CD4-positive, alpha-beta T cell treated with Interleukin-17A for 4 hours (primary cell): ENCODE data around the gene PBX2.

Experiments
- DNase-seq: peaks from one replicate; pipeline ENCODE4 v3.0.0-alpha.2; 2020; ENCODE audit warnings: mixed read lengths

PBX2 gene

DNA sequence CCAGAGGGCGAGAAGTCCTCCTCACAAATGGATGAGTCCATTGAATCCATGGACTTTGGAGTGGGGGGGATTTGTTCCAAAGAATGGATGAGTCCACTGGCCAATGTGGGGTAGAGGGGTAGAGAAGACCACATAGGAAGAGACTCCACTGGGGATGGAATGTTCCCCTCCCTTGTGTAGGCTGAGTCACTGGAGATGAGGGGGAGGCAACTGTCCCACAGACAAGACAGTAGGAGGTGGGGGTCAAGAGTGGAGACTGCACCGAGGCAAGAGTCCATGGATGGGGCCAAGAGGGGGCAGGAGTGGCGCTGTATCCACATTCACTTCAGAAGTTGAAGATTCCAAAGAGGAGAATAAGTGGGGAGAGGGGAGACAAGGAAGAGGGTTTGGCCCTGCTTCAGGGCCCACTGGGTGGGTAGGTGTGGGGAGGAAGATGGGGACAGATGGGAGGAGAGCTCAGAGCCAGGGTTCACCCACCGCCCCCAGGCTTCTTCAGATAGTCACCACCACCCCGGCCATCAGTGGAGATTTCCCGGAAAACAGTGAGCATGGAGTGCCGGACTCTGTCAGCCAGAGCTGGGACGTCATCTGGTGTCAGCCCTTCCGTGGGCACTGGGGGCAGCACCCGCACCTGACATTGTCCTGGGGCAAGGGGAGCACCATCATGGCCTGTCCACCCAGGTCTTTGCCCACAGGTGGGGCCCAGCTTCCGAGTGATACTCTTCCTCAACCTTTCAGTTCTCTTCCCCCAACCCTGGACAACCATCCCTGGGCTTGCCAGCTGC is 21.0 kb downstream of the PBX2 start:
- DNase-seq, result no peak

GRCh38 chr6:32168350-32168749 is 21.7 kb downstream of the PBX2 start:
- no peak for DNase-seq

GRCh38 chr6:32167761-32168262 is 22.2 kb downstream of the PBX2 start:
- no peak for DNase-seq

DNA sequence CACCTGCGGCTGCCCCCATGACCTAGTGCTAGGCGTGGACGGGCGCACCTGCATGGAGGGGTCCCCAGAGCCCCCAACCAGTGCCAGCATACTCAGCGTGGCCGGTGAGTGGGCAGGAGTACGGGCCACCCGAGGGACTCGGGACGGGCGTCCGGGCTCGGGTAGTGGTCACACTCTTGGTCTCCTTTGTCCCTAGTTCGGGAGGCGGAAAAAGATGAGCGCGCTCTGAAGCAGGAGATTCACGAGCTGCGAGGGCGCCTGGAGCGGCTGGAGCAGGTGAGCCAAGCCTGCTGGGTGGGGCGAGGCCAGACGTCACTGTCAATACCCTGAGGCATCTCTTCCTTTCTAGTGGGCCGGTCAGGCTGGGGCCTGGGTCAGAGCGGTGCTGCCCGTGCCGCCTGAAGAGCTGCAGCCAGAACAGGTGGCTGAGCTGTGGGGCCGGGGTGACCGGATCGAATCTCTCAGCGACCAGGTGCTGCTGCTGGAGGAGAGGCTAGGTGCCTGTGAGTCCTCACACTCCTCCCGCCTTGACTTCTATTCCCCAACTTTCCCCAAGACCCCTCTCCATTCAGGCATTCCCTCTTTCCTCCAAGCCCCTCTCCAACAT is 22.7 kb downstream of the PBX2 start:
- no peak for DNase-seq

GRCh38 chr6:32166411-32167061 is 23.5 kb downstream of the PBX2 start:
- DNase-seq, result no peak

GRCh38 chr6:32164295-32164694 is 25.7 kb downstream of the PBX2 start, which contains the start of gene EGFL8:
EGFL8 (plus strand) TSS chr6:32164595; CDS start chr6:32166166, 1,571 bp downstream.
- no peak for DNase-seq

GRCh38 chr6:32163559-32164258 is 26.3 kb downstream of the PBX2 start:
- DNase-seq, result no peak

GRCh38 chr6:32158052-32158451 is 31.9 kb downstream of the PBX2 start:
- DNase-seq, result no peak

DNA sequence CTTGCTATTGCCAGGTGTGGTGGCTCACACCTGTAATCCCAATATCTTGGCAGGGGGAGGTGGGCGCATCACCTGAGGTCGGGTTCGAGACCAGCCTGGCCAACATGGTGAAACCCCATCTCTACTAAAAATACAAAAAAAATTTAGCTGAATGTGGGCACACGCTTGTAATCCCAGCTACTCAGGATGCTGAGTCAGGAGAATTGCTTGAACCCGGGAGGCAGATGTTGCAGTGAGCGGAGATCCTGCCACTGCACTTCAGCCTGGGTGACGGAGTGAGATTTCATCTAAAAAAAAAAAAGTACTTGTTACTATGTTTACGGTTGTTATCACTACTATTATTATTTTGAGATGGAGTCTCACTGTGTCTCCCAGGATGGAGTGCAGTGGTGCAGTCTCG is 33.1 kb downstream of the PBX2 start:
- no peak for DNase-seq

- peak; percentile 76 for DNase-seq
These were observed 35.4 kb downstream of the PBX2 start for GRCh38 chr6:32154514-32155161.

GRCh38 chr6:32153564-32154513 is 36.2 kb downstream of the PBX2 start, which contains the start of gene PPT2:
PPT2 (plus strand) TSS chr6:32154141; CDS start chr6:32154595, 454 bp downstream.
- DNase-seq, result peak; percentile 75

DNA sequence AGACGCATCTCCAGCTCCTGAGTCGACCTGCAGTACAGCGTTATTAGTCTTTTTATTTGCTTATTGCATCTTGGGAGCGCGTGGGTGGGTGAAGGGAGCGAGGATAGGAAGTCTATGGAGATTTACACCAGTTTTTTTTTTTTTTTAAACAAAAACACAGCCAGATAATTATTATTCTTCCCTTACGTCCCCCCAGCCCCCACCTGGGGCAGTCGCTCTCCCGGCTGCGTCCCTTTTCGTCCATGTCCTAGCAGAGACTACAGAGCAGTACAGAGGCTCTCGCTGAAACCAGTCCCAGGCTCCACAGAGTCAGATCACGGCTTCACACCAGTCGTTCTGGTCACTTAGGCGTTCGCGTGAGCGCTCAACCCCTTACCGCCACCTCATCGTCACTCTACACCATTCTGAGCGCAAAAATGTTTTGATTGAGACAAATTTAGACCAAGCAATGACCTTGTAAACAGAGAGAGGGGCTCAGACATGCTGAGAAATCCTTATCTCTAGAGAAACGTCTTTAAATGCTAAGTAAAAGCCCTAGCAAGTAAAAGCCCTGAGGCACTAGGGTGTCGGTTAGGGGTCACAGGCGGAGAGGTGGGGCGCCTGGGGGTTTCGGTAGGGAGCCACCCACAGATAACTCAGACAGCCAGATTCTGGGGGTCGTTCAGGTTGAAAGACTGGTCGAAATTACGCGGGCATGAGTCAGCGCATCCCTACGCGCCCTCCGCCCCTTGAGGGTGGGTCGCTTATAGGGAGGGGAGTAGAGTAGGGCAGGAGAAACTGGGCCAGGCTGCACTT is 37.0 kb downstream of the PBX2 start:
- no peak for DNase-seq

DNA sequence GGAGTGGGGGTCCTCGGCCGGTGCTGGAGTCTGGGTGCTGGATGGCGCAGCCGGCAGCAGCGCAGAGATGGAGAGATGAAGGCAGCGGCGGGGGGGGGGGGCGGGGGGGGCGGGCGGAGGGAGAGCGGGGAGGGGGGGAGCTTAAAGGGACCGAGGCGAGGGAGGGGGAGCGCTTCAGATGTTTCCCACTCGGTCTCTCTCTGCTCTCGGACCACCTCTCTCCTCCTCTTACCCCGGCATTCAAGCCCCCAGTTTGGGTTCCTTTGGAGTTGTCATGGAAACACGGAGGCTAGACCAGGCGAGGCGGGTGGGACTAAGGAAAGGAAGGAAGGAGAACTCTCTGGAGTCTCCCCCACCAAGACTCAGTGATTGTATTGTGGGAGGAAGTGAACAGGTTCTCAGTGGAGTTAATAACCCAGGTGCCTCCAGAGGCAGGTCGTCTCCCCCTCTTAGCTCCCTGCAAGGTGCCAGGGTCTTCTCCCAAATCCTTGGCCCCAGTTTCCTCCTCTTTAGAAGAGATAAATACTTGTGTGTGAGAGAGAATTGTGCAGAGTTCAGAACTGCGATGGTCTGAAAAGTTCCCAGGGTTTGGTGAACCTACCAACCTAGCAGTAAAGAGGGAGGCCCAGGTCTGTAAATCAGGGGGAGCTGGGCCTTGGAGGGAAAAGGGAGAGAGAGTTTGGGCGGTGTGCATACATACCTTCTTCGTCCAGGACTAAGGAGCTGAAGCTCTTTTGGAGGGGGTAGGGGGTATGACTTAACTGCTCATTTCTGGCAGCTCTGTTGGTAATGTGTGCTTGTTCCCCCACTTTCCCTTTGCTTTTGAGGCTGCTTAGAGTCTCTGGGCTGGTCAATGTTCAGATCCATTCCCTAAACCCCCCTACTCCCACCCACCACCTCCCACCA is 37.9 kb downstream of the PBX2 start, which contains the start of gene PRRT1:
PRRT1 (minus strand) TSS at position 77 of the 906 bp plus-strand sequence. CDS start 112 bp downstream, outside the sequence.
- DNase-seq, result peak; percentile 49

- no peak for DNase-seq
These were observed 38.7 kb downstream of the PBX2 start for GRCh38 chr6:32151181-32151862.

DNA sequence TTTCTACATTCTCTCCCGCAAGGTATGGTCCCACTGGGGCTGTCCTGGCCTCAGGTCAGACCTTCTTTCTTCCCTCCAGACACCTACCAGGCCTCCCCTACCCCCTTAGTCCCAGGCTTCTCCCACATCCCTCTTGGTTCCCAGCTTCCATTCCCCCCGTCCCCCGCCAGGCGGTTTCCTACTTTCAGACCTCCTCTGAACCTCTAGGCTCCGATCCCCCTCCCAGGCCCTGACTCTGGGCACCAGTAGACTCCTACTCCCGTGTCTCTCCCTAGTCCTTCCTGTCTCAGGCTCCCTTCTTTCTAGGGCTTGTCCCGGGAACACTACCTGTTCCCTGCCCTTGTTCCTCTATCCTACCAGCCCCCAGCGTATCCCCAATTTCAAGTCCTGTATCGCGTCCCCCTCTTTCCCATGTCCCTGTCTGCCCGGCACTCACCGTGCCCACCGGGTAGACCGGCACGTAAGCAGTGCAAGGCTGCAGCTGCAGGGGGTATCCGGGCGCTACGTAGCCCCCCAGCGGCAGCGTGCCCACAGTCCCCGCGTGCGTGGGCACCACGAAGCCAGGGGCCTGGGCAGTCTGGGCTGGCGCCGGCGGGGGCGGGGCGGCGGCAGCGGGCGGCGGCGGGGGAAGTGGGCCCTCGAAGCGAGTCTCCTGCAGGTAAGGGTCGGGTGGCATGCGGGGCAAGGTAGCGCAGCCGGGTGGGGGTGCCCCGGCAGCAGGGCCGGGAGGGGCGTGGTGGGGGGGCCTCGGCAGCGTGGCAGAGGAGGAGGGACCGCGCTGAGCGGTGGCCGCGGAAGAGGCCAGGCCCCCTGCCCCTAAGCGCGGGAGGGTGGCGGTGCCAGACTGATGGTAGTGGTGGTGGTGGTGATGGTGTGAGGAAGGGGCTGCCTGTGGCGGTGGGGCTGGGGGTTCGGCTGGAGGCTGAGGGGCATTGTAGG is 39.8 kb downstream of the PBX2 start:
- DNase-seq, result no peak

DNA sequence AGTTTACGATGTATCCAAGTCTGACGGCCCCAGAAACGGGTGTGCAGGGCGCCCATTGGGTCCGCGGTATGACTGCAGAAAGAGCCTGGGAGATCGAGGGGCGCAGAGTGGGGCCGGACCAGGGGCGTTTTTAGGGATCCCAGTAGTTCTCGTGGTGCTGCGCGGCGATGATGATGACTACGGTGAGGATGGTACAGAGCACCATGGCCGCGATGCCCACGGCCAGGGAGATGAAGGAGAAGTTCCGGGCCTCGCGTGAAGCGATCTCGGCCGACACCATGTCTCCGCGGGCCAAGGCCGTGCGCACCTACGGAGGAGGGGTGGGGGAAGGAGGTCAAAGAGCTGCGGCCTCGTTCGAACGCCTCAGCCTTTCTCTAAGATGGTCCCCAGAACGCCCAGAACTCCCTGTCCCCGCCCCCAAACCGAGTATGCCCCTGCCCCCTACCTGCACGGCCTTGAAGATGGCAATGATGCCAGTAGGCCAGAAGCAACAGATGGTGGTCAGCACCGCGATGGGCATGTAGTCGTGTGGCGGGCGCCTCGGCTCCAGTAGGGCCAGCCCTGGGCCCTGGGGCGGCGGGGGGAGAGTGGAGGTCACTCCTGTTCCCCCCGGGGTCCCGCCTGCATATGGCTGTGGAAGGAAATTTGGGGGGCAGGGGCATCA is 40.8 kb downstream of the PBX2 start:
- DNase-seq, result no peak
